RWPE2 (cell line): ENCODE results near the gene DOCK11.
"Not testable (repeated sequence)": the region's sequence is repeated elsewhere in the genome, so short reads cannot be mapped to it uniquely, and the experiment has no call there.

ENCODE experiments used
- ATAC-seq: fragments of 200-7000 bp; cut with Tn5 transposase; 3 replicates; pipeline ENCODE4 v1.9.1; 2021; ENCODE audit warnings: low read depth
- DNase-seq: peaks from one replicate; pipeline ENCODE4 v3.0.0-alpha.2; 2020; ENCODE audit warnings: low spot score
- H3K27ac ChIP-seq: fragments of 450-650 bp; 2 replicates; pipeline ENCODE4 v1.5.1; 2017; ENCODE audit warnings: mild to moderate bottlenecking; ENCODE audit not compliant: poor library complexity, severe bottlenecking
- H3K27me3 ChIP-seq: fragments of 250-450 bp; sonication (Bioruptor Pico); 2 replicates; pipeline ENCODE4 v1.5.1; 2021; ENCODE audit warnings: mild to moderate bottlenecking, moderate library complexity; ENCODE audit not compliant: insufficient read depth, poor library complexity, severe bottlenecking
- H3K36me3 ChIP-seq: fragments of 250-450 bp; sonication (Bioruptor Pico); 2 replicates; pipeline ENCODE4 v1.5.1; 2020; ENCODE audit warnings: low read depth, mild to moderate bottlenecking, moderate library complexity
- H3K4me1 ChIP-seq: fragments of 250-450 bp; sonication (Bioruptor Pico); 2 replicates; pipeline ENCODE4 v1.5.1; 2021; ENCODE audit warnings: mild to moderate bottlenecking, moderate library complexity; ENCODE audit not compliant: insufficient read depth, poor library complexity, severe bottlenecking
- H3K4me3 ChIP-seq: fragments of 250-450 bp; sonication (Bioruptor Pico); 2 replicates; pipeline ENCODE4 v1.5.1; 2021; ENCODE audit warnings: mild to moderate bottlenecking, moderate library complexity; ENCODE audit not compliant: severe bottlenecking
- H3K9me3 ChIP-seq: fragments of 250-450 bp; sonication (Bioruptor Pico); 2 replicates; pipeline ENCODE4 v1.5.1; 2021; ENCODE audit warnings: mild to moderate bottlenecking, moderate library complexity; ENCODE audit not compliant: severe bottlenecking
- CTCF ChIP-seq: fragments of 450-650 bp; IDR thresholded peaks from one replicate; pipeline ENCODE4 v1.5.1; 2017; ENCODE audit warnings: mild to moderate bottlenecking, moderate library complexity; ENCODE audit not compliant: poor library complexity, severe bottlenecking

DOCK11 gene

GRCh38 chrX:118730500-118731247, 235.1 kb downstream of the DOCK11 start:
- peak; percentile 50 for ATAC-seq
- Histone ChIP-seq H3K4me3 (no peak overlapping the region), H3K27ac (peak overlapping the region; percentile 7), H3K27me3 (no peaks in the 10 kb centered on the region), H3K4me1 (no peaks in the 10 kb centered on the region), H3K9me3 (no peaks in the 10 kb centered on the region), H3K36me3 (no peaks in the 10 kb centered on the region)
- DNase-seq, result no peak
- no peak for TF ChIP-seq CTCF

GRCh38 chrX:118732551-118732950, 236.9 kb downstream of the DOCK11 start:
- not testable (repeated sequence) for H3K4me1 ChIP-seq, H3K27me3 ChIP-seq, H3K36me3 ChIP-seq, ATAC-seq, H3K9me3 ChIP-seq, H3K27ac ChIP-seq, DNase-seq, H3K4me3 ChIP-seq

DNA sequence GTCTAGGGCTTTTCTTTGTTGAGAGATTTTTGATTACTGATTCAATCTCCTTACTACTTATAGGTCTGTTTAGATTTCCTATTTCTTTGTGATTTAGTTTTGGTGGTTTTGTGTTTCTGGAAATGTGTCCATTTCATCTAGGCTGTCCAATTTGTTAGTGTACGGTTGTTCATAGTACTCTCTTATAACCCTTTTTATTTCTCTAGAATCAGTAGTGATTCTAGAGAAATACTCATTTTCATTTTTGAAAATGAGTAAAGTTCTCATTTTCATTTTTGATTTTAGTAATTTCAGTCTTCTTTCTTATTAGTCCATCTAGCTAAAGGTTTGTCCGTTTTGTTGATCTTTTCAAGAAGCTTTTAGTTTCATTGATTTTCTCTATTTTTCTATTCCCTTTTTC, 239.3 kb downstream of the DOCK11 start:
- DNase-seq, result no peak
- H3K27ac ChIP-seq, result no peak overlapping the region
- no peak overlapping the region for H3K4me3 ChIP-seq
- no peak for TF ChIP-seq CTCF
- no peaks in the 10 kb centered on the region for H3K4me1 ChIP-seq
- H3K9me3 ChIP-seq, result no peaks in the 10 kb centered on the region
- ATAC-seq, result no peak
- H3K36me3 ChIP-seq, result no peaks in the 10 kb centered on the region
- H3K27me3 ChIP-seq, result no peaks in the 10 kb centered on the region
